PFSK-1 (cell line): ENCODE measurements around the gene GSS.

ENCODE experiments used
- FOXP2 ChIP-seq: optimal IDR thresholded peaks from 2 replicates; pipeline ENCODE3; 2011; ENCODE audit warnings: borderline replicate concordance, control low read depth, inconsistent platforms; ENCODE audit not compliant: insufficient read depth; ENCODE audit errors: extremely low read length, extremely low read depth
- POLR2AphosphoS5 ChIP-seq: IDR thresholded peaks from 2 replicates; pipeline ENCODE4 v1.6.1; 2012; ENCODE audit warnings: low read depth, mild to moderate bottlenecking, control low read depth, low read length, moderate library complexity
- REST ChIP-seq, 2 experiments: IDR thresholded peaks; 2 replicates each; pipeline versions ENCODE4 v1.6.1 to v1.8.0; 2011 to 2012; ENCODE audit warnings: low read depth in 2 of 2, low read length in 2 of 2, control low read depth in 1 of 2, inconsistent platforms in 1 of 2, mild to moderate bottlenecking in 1 of 2, moderate library complexity in 1 of 2; ENCODE audit not compliant: insufficient read depth in 1 of 2
- SIN3A ChIP-seq: IDR thresholded peaks from 2 replicates; pipeline ENCODE4 v1.6.1; 2012; ENCODE audit warnings: mild to moderate bottlenecking, low read length, moderate library complexity, borderline replicate concordance; ENCODE audit not compliant: insufficient read depth
- TAF1 ChIP-seq: IDR thresholded peaks from 2 replicates; pipeline ENCODE4 v1.6.1; 2012; ENCODE audit warnings: low read length, control low read depth, borderline replicate concordance; ENCODE audit not compliant: insufficient read depth

GSS gene

GRCh38 chr20:34915749-34916455 lies 39.7 kb downstream of the GSS start:
- no peak for TF ChIP-seq FOXP2
- TF ChIP-seq POLR2AphosphoS5 = no peak
- TF ChIP-seq SIN3A = no peak
- no peak for TF ChIP-seq REST (IDR thresholded peaks at IDR 0.05; ENCODE audit: insufficient read depth in 1 of 2, low read depth in 2 of 2, low read length in 2 of 2)
- TF ChIP-seq TAF1 = no peak

- no peak for TF ChIP-seq FOXP2
- no peak for TF ChIP-seq TAF1
- TF ChIP-seq REST (IDR thresholded peaks at IDR 0.05; ENCODE audit: insufficient read depth in 1 of 2, low read depth in 2 of 2, low read length in 2 of 2) = no peak
- no peak for TF ChIP-seq POLR2AphosphoS5
- no peak for TF ChIP-seq SIN3A
These were observed 40.5 kb downstream of the GSS start for GRCh38 chr20:34915131-34915530.

- no peak for TF ChIP-seq REST (IDR thresholded peaks at IDR 0.05; ENCODE audit: insufficient read depth in 1 of 2, low read depth in 2 of 2, low read length in 2 of 2)
- 0 out of 2 replicates have a peak, but pooled peaks have one; percentile 25 for TF ChIP-seq SIN3A
- TF ChIP-seq POLR2AphosphoS5 = 0 out of 2 replicates have a peak, but pooled peaks have one; percentile 43
- no peak for TF ChIP-seq TAF1
- TF ChIP-seq FOXP2 = no peak
These were observed 47.8 kb downstream of the GSS start for GRCh38 chr20:34907616-34908469.

GRCh38 chr20:34904202-34904621 lies 51.4 kb downstream of the GSS start:
- TF ChIP-seq FOXP2 (no peak), REST (IDR thresholded peaks at IDR 0.05; ENCODE audit: insufficient read depth in 1 of 2, low read depth in 2 of 2, low read length in 2 of 2) (no peak), POLR2AphosphoS5 (no peak), TAF1 (no peak), SIN3A (no peak)
